Measurements from ENCODE around the gene LRRC30.

GRCh38 chr18:7257426-7257740, 26.5 kb downstream of the LRRC30 start:
- TF ChIP-seq GATA2 (IDR thresholded peaks at IDR 0.05; ENCODE audit: low read depth, low read length) (no peak), GATA3 (IDR thresholded peaks at IDR 0.05; ENCODE audit: low read depth, low read length) (no peak)

Data from SH-SY5Y (cell line).